SHP77 treated with DMSO at 0.1 percent for 48 hours (cell line): Measurements from ENCODE around the gene XXYLT1.
"Not testable (repeated sequence)": the region's sequence is repeated elsewhere in the genome, so short reads cannot be mapped to it uniquely, and the experiment has no call there.

Experiments
- DNase-seq: peaks from one replicate; lab custom pipeline; 2025; lab: John Stamatoyannopoulos, UW

The XXYLT1 gene

DNA sequence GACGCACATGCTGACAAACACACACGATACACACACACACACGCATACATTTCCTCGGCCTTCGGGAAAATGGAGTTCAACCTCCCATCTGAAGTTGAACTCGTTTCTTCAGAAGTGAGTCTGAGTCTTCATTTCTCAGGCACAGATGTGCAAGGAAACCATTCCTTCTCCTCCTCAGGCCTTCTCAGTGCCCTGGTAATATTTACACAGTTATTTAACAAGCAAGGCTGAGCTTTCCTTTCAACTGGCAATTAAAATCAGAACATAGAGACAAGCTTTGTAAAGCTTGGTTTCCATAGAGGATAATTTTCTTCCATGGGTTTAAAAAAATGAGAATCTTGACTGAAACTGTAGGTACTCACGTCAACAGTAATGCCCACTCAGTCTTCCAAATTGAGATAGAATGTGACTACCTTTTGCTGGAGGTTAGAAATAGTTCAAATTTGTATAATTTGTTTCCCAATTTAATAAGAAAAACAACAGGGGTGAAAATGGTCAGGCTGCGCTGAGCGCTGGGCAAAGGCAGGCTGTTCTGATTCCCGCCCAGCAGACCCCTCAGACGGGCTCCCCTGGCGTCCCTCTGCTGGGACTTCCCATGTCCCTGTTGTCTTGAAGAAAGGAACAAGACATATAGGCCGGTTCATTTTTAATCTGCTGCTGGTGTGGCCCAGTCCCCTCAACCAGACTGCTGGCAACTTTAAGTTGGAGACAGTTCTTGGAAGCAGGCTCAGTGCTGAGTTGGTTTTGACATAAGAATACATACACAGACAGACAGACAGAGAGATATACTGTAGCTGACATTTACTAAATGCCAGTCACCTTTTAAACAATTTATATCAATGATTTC lies 174.3 kb downstream of the XXYLT1 start:
- DNase-seq = no peak

DNA sequence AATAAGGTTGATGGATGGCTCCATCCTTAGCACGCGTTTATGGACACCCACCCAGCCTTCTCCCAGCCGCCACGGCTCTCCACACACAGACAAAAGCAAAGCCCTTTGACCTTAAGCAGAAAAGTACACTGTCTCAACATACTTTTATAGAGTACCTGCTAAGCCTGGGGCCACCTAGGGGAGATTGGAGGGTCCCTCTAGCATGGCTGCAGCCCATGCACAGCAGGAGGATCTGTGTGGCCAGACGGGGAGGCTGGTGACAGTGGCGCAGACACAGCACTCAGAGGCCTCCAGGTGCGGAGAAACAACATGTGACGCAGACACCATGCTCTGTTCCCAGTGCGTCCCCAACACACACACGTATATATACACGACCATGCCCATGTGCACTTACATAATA lies 174.9 kb downstream of the XXYLT1 start:
- DNase-seq = no peak

DNA sequence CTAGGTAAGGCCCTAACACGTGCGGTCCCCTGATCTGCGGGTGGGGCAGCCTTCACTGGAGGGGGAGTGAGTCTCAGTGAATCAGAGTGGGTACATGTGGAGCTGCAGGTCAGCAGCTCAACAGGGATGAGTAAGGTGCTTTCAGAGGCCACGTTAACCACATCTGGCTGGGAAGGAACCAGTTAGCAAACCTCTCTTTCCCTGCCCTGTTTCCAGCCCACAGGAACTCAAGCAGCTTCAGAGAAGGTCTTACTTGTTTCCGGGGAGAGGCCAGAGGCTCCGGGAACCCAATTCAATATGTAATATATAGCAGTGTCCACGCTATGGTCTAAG lies 175.3 kb downstream of the XXYLT1 start:
- DNase-seq = no peak

DNA sequence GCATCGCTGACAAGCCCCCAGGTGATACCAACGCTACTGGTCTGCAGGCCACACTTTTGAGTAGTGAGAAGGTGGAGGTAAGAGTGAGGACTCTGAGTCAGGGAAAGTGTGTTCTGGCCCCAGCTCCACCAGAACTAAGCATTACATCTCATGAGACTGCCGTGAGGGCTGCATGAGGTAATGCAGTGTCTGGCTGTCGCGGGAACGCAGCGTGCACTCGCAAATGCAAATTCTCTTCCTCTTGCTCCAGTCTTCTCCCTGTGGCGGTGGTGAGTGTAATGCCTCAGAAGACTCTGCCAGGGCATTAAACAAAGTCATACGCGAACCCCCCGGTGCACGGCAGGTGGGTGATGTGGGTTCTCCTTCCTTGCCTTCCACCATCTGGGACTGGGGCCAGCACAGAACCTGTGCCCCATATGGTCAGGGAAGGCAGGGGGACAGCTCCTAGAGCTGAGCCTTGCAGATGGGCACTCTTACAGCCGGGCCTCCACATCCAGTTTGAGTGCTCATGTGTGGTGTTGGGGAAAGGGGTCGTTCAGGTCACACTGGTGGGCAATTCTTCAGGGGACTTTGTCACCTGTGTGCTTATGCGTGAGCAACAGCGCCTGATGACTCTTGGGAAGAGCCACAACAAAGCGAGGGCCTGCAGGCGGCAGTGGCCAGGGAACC lies 175.8 kb downstream of the XXYLT1 start:
- DNase-seq = no peak

DNA sequence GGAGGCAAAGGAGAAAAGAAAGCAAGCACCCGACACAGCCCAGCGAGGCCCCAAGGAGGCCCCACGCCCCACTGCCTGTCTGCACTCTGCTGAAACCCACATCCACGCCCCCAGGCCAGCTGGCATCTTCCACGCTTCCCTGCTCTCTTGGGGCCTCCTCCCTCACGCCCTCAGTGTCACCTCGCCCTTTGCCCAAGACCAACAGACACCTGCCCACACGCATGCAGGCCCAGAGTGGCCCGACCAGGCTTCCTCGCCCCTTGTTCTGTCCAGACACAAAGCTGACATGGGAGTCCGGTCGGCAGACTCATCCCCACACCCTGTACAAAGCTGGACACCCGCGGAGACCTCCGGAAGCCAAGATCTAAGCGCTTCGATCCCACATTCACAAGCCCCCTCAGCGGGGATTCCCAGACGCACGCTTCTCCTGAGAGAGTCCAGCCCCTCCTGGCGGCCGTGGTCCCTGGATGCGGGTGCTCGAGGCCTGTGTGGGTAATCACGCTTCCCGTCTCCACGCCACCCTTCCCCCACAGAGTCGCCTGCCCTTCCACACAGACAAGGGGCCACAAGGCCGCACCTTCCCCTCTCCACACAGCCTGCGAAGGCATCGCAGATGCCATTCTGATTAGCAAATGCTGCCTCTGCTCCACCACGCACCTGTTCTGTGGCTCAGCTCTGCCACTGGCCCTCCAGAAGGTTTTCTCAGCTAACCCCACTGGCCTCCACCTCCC lies 176.6 kb downstream of the XXYLT1 start:
- DNase-seq = no peak

DNA sequence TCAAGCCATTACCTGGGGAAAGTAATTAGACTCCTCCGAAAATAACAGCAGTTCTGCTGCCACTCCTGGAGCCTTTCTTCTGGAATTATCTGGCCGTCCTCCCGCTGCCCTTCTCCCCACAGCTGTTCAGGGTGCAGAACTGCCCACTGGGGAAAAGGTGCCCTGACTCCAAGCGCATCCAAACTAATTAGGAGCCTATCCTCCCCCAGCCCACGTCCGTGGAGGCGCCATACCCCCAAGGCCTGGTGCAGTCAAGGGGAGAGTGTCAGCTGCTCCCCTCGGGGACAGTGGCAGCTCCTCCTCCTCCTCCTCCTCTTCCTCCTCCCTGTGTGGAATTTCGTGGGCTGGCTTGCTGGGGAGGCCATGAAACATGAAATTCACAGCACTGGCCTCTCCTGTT lies 177.2 kb downstream of the XXYLT1 start:
- no peak for DNase-seq

DNA sequence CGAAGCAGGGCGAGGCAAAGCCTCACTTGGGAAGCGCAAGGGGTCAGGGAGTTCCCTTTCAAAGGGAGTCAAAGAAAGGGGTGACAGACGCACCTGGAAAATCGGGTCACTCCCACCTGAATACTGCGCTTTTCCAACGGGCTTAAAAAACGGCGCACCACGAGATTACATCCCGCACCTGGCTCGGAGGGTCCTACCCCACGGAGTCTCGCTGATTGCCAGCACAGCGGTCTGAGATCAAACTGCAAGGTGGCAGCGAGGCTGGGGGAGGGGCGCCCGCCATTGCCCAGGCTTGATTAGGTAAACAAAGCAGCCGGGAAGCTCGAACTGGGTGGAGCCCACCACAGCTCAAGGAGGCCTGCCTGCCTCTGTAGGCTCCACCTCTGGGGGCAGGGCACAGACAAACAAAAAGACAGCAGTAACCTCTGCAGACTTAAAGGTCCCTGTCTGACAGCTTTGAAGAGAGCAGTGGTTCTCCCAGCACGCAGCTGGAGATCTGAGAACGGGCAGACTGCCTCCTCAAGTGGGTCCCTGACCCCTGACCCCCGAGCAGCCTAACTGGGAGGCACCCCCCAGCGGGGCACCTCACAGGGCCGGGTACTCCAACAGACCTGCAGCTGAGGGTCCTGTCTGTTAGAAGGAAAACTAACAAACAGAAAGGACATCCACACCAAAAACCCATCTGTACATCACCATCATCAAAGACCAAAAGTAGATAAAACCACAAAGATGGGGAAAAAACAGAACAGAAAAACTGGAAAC lies 182.9 kb downstream of the XXYLT1 start:
- DNase-seq = not testable (repeated sequence)

DNA sequence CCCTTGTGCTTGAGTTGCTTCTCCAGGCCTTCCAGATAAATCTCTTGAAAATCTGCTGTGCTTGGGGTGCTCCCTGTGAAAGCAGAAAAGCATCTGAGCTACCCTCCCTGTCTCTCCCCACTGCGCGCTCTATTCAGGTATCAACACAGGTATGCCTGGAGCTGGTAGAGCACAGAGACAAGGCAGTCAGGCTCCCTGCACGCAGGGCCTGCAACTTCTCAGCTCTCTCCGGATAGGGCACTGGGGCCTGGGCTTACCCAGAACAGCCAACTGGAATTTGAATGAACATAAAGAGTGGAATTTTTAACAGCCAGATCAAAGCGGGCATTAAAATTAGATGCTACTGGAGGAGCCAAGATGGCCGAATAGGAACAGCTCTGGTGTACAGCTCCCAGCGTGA lies 183.6 kb downstream of the XXYLT1 start:
- DNase-seq = no peak

DNA sequence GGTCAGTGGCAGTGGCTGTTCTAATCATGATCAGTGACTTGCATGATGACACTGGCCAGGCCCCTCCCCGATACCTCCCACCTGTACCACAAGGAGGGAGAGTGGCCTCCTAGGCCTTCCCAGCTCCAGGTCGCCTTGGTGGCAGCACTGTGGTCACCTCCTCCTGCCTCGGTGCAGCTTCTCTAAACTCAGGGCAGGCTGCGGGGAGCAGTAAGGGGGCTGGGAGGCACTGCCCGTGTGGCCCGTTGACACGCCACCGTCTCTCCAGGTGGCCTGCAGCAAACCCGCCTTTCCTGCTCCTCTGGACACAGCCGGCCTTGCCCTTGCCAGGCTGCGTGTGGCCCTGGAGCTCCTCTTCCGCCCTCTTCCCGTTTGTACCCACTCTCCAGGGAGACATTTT lies 184.1 kb downstream of the XXYLT1 start:
- no peak for DNase-seq

DNA sequence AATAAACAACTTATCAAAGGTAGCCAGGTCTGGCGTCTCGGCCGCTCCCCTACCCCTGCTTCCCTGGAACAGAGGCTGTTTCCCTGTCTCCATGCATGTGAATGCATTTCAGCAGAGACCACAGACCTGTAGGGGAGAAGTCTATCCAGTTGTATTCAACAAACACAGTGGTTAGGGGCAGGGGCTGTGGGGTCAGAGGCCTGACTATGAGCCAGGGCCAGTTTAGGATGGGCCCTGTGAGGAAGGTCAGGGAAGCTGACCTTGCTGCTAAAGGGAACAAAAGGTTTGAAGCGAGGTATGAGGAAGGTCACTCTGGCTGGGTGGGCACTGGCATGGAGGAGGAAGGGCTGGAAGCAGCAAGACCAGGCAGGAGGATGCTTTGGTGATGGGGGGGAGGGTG lies 184.6 kb downstream of the XXYLT1 start:
- no peak for DNase-seq

DNA sequence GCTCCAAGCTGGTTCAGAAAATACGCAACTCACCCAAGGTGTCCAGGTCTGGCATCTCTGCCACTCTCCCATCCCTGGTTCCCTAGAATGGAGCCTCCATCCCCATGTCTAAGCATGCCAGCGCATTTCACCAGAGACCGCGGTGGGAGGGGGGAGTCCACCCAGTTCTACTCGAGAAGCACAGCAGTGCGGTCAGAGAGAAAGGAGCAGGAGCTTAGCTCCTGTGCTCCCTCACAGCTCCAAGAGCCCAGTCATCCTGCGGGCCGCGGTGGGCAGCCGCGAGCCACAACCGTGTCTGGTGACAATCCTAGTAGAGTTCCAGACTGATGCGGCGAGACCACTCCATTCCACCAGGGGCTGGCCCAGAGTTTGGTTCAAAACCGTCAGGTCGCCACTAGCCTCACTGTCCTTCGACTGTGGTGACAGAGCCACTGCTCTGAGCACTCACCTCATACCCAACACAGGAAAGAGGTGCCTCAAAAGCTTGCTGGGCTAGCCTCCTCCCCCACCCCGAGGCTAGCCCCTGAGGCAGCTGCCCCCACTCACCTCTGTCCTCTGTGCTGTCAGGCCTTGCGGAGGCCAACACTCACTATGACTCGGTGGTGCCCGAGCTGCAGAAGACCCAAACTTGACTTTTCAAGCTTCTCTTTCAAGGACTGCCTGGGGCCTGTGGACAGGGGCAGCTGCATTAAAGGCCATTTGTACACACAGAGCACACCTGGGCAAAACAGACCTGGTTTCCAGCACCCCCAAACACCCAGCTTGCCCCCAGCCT lies 185.4 kb downstream of the XXYLT1 start:
- DNase-seq = no peak

DNA sequence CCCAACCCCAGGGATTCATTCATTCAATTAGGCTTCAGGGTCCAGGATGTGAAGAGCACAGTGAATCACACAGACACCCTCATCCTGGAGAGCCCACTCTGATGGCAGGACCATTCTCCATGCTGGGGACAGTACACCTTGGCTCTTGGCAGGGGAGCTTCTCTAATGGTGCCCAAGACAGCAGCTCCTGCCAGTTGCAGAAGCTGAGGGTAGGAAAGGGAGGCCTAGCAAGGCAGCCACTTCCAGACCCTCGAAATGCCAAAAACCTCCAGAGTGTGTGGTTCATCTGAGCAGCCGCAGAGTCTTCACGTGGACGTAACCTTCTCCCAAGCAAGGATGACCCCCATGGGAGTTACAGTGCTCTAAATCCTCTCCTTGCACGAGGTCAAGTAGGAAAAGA lies 186.2 kb downstream of the XXYLT1 start:
- no peak for DNase-seq

DNA sequence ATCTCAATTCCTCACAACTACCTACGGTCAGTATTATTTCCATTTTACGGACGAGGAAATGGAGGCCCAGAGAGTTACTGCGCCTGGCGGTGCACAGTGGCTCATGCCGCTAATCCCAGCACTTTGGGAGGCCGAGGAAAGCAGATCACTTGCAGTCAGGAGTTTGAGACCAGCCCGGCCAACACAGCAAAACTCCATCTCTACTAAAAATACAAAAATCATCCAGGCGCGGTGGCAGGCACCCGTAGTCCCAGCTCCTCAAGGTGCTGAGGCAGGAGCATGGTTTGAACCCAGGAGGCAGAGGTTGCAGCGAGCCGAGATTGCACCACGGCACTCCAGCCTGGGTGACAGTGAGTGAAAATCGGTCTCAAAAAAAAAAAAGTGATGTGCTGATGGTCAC lies 187.3 kb downstream of the XXYLT1 start:
- no peak for DNase-seq

DNA sequence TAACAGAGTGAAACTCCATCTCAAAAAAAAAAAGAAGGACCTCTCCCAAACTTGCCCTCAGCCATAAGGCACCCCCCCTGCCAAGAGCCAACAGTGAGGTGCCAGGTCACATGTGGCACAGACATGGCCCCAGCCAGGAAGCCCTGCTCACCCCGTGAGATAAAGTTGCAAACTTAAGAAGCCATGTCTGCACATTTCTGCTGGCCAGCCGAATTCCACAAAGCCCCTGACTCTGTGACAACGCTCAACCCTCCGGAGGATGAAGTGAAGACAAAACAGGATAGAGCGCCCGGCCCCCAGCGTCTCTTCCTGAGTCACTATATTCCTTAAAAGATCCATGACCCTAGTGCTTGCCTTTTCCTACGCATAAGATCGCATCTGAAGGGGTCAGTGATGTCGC lies 188.1 kb downstream of the XXYLT1 start:
- no peak for DNase-seq

DNA sequence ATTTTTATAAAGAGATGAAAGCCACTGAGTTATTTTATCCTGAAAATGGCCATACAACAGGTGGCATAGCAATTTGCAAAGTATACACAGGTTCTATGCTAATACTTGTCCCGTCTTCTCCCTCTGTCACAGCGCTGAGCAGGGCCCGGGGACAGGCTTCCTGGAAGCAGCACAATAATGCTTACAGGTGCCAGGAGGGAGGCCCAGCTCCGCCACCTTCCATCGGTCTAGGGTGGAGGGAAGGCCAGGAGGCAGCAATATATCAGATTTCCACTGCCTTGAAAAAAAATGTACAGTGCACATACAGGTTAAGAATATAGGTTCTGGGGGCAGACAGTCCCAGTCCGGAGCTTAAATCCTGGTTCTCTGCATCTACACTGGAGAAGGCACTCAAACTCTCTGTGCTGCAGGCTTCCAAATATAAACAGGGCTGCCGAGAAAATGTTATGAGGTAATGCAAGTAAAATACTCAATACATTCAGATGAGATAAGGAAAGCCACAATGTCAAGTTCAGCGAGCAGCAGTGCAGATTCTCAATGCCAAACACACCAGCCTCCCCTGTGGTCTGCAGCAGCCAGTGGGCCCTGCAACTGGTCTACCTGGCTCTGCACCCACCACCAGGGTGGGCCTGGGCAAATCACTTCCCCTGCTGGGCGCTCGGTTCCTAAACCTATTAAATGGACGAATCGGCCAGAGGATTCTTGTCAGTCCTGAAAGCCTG lies 189.6 kb downstream of the XXYLT1 start:
- DNase-seq = no peak

DNA sequence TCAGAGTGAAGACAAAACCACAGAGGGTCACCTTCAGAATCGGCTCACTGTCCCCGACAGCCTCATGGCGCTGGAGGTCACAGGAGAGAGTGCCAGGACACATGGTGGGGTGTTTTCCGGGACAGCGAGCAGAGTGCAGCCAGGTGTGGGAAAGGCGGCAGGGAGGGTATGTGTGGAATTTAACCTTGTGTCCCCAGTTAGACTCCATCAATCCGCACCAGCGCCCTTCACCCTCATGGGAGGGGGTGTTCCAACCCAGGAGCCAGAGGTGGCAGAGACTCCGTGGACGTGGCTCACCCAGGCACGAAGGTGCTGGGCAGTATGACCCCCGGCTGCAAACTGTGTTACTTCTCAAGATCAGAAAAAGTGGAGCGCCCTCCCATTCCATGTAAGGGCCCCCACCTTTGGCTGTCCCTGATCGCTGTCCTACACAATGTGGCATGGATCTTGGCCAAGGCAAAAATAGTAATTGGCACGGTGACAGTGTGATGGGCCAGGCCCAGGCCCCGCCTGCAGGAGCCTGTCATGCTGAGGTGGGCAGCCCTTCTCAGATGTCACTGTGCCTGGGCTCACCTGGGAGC lies 190.3 kb downstream of the XXYLT1 start:
- DNase-seq = no peak

DNA sequence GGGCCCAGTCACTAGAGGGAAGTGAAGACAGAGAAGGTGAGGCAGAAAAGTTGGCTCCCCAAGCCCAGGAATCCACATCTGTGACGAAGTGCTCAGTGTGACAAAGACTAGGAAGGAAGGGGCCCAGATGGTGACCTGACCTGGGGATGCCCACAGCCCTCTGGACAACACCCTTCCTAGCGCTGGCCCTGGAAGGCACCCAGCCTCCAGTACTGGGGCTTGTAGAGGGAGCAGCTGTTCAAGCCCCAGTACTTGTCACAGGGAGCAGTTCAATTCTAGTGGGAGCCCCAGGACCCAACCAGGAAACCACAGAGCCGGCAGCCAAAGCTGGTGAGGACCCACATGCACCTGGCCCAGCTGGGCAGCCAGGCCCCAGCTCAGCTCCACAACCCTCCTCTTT lies 190.8 kb downstream of the XXYLT1 start:
- DNase-seq = no peak

DNA sequence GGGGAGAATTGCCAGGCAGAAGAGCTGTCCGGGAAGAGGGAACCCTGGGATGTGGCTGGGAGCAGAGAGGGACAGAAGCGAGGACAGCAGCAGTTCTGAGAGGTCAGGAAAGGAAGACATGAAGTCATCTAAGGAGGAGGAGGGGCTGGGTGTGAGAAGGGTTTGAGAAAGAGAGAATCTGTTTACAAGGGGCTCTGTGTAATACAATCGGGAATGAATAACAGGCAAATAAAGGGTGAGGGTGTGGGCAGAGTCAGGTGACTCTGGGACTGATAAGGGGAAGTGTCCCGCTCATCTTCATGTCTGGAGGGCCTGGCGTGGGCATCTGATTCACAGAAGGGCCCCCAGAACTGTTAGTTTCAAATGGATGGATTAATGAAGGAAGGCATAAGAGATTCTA lies 191.3 kb downstream of the XXYLT1 start:
- DNase-seq = no peak

DNA sequence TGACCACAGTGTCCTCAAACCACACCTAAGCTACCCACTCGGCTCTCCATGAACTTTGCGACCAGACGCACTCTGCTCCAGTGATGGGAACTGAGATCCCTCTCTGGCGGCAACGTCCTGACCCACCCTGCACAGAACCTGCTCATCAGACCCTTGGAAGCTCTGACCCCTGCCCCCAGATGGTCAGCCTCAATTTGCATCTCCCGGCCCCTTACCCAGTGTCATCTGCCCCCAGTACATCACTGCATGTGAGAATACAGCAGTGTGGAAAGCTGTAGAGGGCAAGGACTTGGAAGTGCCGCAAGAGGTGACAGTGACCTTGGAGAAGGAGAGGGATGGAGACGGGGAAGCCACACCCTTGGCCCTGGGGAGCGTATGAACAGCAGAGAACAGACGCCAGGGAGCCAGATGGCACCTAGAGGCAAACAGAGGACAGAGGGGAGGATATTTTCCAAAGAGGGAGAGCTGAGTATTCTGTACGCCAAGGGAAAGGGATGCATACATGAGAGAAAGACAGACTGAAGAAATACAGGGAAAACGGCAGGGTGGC lies 192.0 kb downstream of the XXYLT1 start:
- no peak for DNase-seq
